HCT116 (cell line): Measurements from ENCODE around the gene ALDH4A1. TPM values are rescaled to one million over a fixed set of nuclear protein-coding genes. Genes with fewer than 3 reads are reported as not detected.

Experiments
- ATAC-seq: fragments of 200-7000 bp; cut with Tn5 transposase; 2 replicates; pipeline ENCODE4 v1.9.1; 2020; ENCODE audit warnings: mild to moderate bottlenecking, moderate library complexity
- BruUV-seq: library from RNA; stranded (reverse); fragments of 400-500 nt; replicated peaks from 2 replicates; lab custom pipeline; 2021; lab: Mats Ljungman, UMichigan
- CTCF ChIA-PET: fragments of 300-600 bp; sonication (Branson Sonifier 250); formaldehyde crosslinking; loops from one replicate; lab custom pipeline; 2021; ENCODE audit warnings: antibody characterized with exemption; lab: Charles Lee
- POLR2A ChIA-PET: fragments of 300-600, 350-600 bp; sonication (Branson Sonifier 250); formaldehyde crosslinking; loops from one replicate; lab custom pipeline; 2021; ENCODE audit warnings: antibody characterized with exemption; lab: Charles Lee
- RAD21 ChIA-PET, 2 experiments: fragments of 300-600 bp; sonication (Branson Sonifier 250); formaldehyde crosslinking; loops; one replicate each; lab custom pipeline; 2023; ENCODE audit warnings: low total read pairs in 2 of 2; ENCODE audit not compliant: uncharacterized antibody in 2 of 2, unreplicated experiment in 2 of 2, low non-redundant PET in 1 of 2; lab: Charles Lee
- DNase-seq: peaks from one replicate; pipeline ENCODE4 v3.0.0-alpha.2; 2010; ENCODE audit warnings: low read depth, low spot score
- H2AFZ ChIP-seq: fragments of 200-600 bp; shearing (Covaris generic), sonication (generic); 2 replicates; pipeline ENCODE4 v1.6.1; 2017; ENCODE audit warnings: low read depth, mixed run types, mixed read lengths, antibody characterized with exemption, low read length; ENCODE audit not compliant: poor library complexity, severe bottlenecking
- H3K27ac ChIP-seq: 2 replicates; pipeline ENCODE4 v1.5.1; 2012; ENCODE audit warnings: low read depth, low read length
- H3K27me3 ChIP-seq: fragments of 200-600 bp; sonication (generic); 2 replicates; pipeline ENCODE4 v1.6.1; 2016; ENCODE audit warnings: mixed run types, low read length, mixed read lengths; ENCODE audit not compliant: insufficient read depth
- H3K36me3 ChIP-seq, 2 experiments: fragments of 200-500 bp in 1 of 2; fragments of 200-600 bp in 1 of 2; sonication (Bioruptor generic) in 1 of 2; sonication (generic) in 1 of 2; 2 replicates each; pipeline versions ENCODE4 v1.5.1 to v1.6.1; 2014 to 2016; ENCODE audit warnings: low read length in 2 of 2, inconsistent platforms in 1 of 2, mixed read lengths in 1 of 2, mixed run types in 1 of 2; ENCODE audit not compliant: insufficient read depth in 2 of 2, control insufficient read depth in 1 of 2
- H3K4me1 ChIP-seq, 2 experiments: fragments of 200-600 bp in 1 of 2; sonication (generic) in 1 of 2; 2 replicates each; pipeline versions ENCODE4 v1.5.1 to v1.6.1; 2012 to 2017; ENCODE audit warnings: low read length in 2 of 2, inconsistent platforms in 1 of 2, mild to moderate bottlenecking in 1 of 2, mixed read lengths in 1 of 2, mixed run types in 1 of 2, moderate library complexity in 1 of 2; ENCODE audit not compliant: insufficient read depth in 2 of 2, control insufficient read depth in 1 of 2
- H3K4me2 ChIP-seq: fragments of 200-600 bp; sonication (generic); 2 replicates; pipeline ENCODE4 v1.6.1; 2017; ENCODE audit warnings: mixed run types, low read length, mixed read lengths
- H3K4me3 ChIP-seq, 2 experiments: fragments of 200-600 bp in 1 of 2; sonication (generic) in 1 of 2; replicated peaks in 1 of 2; 2 replicates each; pipeline ENCODE4 v1.5.1; 2011 to 2016; ENCODE audit warnings: low read length in 2 of 2, control low read depth in 1 of 2, low read depth in 1 of 2, mild to moderate bottlenecking in 1 of 2, mixed read lengths in 1 of 2, mixed run types in 1 of 2
- H3K79me2 ChIP-seq: fragments of 200-600 bp; sonication (generic); 2 replicates; pipeline ENCODE4 v1.6.1; 2017; ENCODE audit warnings: mild to moderate bottlenecking, mixed run types, low read length, moderate library complexity, mixed read lengths; ENCODE audit not compliant: insufficient read depth
- H3K9ac ChIP-seq: fragments of 200-600 bp; sonication (generic); 2 replicates; pipeline ENCODE4 v1.6.1; 2016; ENCODE audit warnings: low read length, mixed read lengths
- H3K9me2 ChIP-seq: fragments of 200-600 bp; sonication (generic), shearing (Covaris generic); 2 replicates; pipeline ENCODE4 v1.6.1; 2017; ENCODE audit warnings: mixed run types, mild to moderate bottlenecking, moderate library complexity; ENCODE audit not compliant: insufficient read depth
- H3K9me3 ChIP-seq, 2 experiments: fragments of 200-500 bp in 1 of 2; fragments of 200-600 bp in 1 of 2; sonication (Bioruptor generic) in 1 of 2; sonication (generic) in 1 of 2; 2 replicates each; pipeline ENCODE4 v1.6.1; 2014 to 2017; ENCODE audit warnings: low read length in 2 of 2, mixed read lengths in 2 of 2, inconsistent platforms in 1 of 2, low read depth in 1 of 2, mild to moderate bottlenecking in 1 of 2, mixed run types in 1 of 2, moderate library complexity in 1 of 2; ENCODE audit not compliant: control insufficient read depth in 1 of 2, insufficient read depth in 1 of 2
- H4K20me1 ChIP-seq: fragments of 200-600 bp; sonication (generic), shearing (Covaris generic); 2 replicates; pipeline ENCODE4 v1.6.1; 2017; ENCODE audit warnings: mixed run types, mild to moderate bottlenecking, moderate library complexity; ENCODE audit not compliant: insufficient read depth
- ATF3 ChIP-seq: IDR thresholded peaks from 2 replicates; pipeline ENCODE4 v1.6.1; 2012
- CTCF ChIP-seq, 3 experiments: fragments of 200-600 bp in 1 of 3; sonication (generic) in 1 of 3; IDR thresholded peaks in 2 of 3; conservative IDR thresholded peaks in 1 of 3; 2 replicates each; pipeline ENCODE4 v1.5.1; 2012 to 2017; ENCODE audit warnings: low read depth in 2 of 3, low read length in 2 of 3, antibody characterized with exemption in 1 of 3, borderline replicate concordance in 1 of 3, control low read depth in 1 of 3, mild to moderate bottlenecking in 1 of 3, mixed read lengths in 1 of 3, mixed run types in 1 of 3, moderate library complexity in 1 of 3; ENCODE audit not compliant: insufficient read depth in 1 of 3
- EGR1 ChIP-seq: IDR thresholded peaks from 2 replicates; pipeline ENCODE4 v1.6.1; 2012; ENCODE audit warnings: low read depth
- YY1 ChIP-seq: IDR thresholded peaks from 2 replicates; pipeline ENCODE4 v1.6.1; 2011; ENCODE audit warnings: low read length, low read depth, moderate library complexity, mild to moderate bottlenecking; ENCODE audit not compliant: insufficient replicate concordance; ENCODE audit errors: extremely low read depth
- intact Hi-C: fragments of 100-400 bp; cut with micrococcal nuclease; formaldehyde crosslinking; loops from 2 replicates; pipeline ENCODE4 v1.10.0; 2022
- total RNA-seq: library from RNA; stranded (reverse); gene quantifications from one replicate; pipeline ENCODE4 v1.2.1, GENCODE V29; 2021; ENCODE audit not compliant: unreplicated experiment

Gene ALDH4A1
- total RNA-seq, 1 experiment from 2014 or later = 12.6 TPM

GRCh38 chr1:18829671-18830070 lies 72.7 kb downstream of the ALDH4A1 start:
- no peak overlapping the region for H3K27ac ChIP-seq
- no peaks in the 10 kb centered on the region for H3K9me2 ChIP-seq
- H3K9me3 ChIP-seq = peaks cover 0 to 7% of the 10 kb centered on the region in 2 experiments; a peak in 1 of 4 replicates
- H3K36me3 ChIP-seq = no peaks in the 10 kb centered on the region
- POLR2A ChIA-PET = no interaction called here
- RAD21 ChIA-PET = no interaction called here
- no TSS peak for BruUV-seq
- no peak overlapping the region for H3K4me2 ChIP-seq
- no peak for DNase-seq
- no peak for TF ChIP-seq YY1
- TF ChIP-seq, all 23 proteins: peak for 0
- intact Hi-C loops = no loop called here
- Histone ChIP-seq H3K9ac (no peak overlapping the region), H3K4me1 (no peaks in the 10 kb centered on the region), H2AFZ (no peak overlapping the region), H3K27me3 (peaks cover 8% of the 10 kb centered on the region), H4K20me1 (no peaks in the 10 kb centered on the region), H3K4me3 (no peak overlapping the region), H3K79me2 (no peaks in the 10 kb centered on the region)
- CTCF ChIA-PET = no interaction called here
- ATAC-seq = no peak

GRCh38 chr1:18828224-18828623 lies 74.1 kb downstream of the ALDH4A1 start:
- intact Hi-C loops = no loop called here
- H3K4me1 ChIP-seq = no peaks in the 10 kb centered on the region
- no peaks in the 10 kb centered on the region for H4K20me1 ChIP-seq
- ChIA-PET CTCF (no interaction called here), RAD21 (no interaction called here), POLR2A (no interaction called here)
- TF ChIP-seq EGR1 (no peak), CTCF (IDR thresholded peaks at IDR 0.05 in 2 of 3, conservative IDR thresholded peaks at IDR 0.05 in 1 of 3; ENCODE audit: borderline replicate concordance in 1 of 3, insufficient read depth in 1 of 3, low read depth in 2 of 3, low read length in 2 of 3) (0 out of 6 replicates have a peak, but pooled peaks of 1 of the 3 experiments have one; percentile 29), ATF3 (no peak)
- BruUV-seq = no TSS peak
- H3K4me2 ChIP-seq = no peak overlapping the region
- DNase-seq (no peak), ATAC-seq (peak; percentile 61)
- H3K27ac ChIP-seq = no peak overlapping the region
- H3K36me3 ChIP-seq = no peaks in the 10 kb centered on the region
- no peak overlapping the region for H2AFZ ChIP-seq
- no peaks in the 10 kb centered on the region for H3K79me2 ChIP-seq
- H3K4me3 ChIP-seq = no peak overlapping the region
- H3K27me3 ChIP-seq = no peaks in the 10 kb centered on the region
- no peaks in the 10 kb centered on the region for H3K9me2 ChIP-seq
- H3K9me3 ChIP-seq = peaks cover 0 to 7% of the 10 kb centered on the region in 2 experiments; a peak in 1 of 4 replicates
- no peak overlapping the region for H3K9ac ChIP-seq
